Measurements from ENCODE around the gene EPHB2. TPM values are rescaled to one million over a fixed set of nuclear protein-coding genes. Genes with fewer than 3 reads are reported as not detected.

EPHB2 gene
- total RNA-seq, 6 experiments from 2014 or later: 13.1 to 36.4 (median 30.9) TPM

DNA sequence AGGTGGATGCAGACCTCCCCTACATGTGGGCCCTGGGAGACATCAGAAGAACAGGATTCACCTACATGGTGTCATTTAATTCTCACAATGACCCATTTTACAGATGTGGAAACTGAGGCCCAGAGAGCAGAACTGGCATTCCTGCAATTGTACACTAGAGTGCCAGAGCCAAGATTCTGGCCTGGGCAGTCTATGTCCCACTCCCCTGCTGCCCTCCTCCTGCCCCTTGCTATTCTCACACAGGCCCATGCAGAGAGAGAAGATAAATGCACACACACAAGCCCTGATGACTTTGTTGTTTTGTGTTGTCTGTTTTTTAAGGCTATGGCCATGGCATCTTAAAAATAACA lies 64.2 kb downstream of the EPHB2 start:
- TF ChIP-seq, protein P1, sequence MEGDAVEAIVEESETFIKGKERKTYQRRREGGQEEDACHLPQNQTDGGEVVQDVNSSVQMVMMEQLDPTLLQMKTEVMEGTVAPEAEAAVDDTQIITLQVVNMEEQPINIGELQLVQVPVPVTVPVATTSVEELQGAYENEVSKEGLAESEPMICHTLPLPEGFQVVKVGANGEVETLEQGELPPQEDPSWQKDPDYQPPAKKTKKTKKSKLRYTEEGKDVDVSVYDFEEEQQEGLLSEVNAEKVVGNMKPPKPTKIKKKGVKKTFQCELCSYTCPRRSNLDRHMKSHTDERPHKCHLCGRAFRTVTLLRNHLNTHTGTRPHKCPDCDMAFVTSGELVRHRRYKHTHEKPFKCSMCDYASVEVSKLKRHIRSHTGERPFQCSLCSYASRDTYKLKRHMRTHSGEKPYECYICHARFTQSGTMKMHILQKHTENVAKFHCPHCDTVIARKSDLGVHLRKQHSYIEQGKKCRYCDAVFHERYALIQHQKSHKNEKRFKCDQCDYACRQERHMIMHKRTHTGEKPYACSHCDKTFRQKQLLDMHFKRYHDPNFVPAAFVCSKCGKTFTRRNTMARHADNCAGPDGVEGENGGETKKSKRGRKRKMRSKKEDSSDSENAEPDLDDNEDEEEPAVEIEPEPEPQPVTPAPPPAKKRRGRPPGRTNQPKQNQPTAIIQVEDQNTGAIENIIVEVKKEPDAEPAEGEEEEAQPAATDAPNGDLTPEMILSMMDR (IDR thresholded peaks at IDR 0.05): no peak
- peaks cover 18% of the 10 kb centered on the region for H3K27me3 Mint-ChIP-seq (ENCODE audit: insufficient read depth)
- H3K4me1 Mint-ChIP-seq (ENCODE audit: low read depth): peaks cover 30% of the 10 kb centered on the region

DNA sequence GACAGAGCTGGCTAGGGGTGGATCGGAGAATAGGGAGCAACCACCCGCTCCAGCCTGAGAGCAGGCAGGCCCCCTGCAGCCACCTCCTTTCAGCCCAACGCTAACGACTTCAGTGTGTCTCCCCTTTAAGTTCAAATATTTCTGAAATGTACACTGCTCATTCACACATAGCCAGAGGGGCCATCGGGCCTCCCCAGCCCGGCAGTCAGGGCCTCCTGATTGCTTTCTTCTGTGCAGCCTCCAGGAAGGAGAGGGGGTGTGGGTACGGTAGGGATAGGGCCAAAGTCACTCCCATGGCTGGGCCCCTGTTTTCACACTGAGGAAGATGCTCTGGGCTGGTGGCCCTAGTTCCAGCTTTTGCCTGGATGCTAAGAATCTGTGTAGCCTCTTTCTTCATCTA lies 64.8 kb downstream of the EPHB2 start:
- no peak overlapping the region for H3K27ac Mint-ChIP-seq
- peaks cover 5% of the 10 kb centered on the region; the same call in 1 of the 2 replicates for H3K36me3 Mint-ChIP-seq (ENCODE audit: low read depth)
- H3K9me3 Mint-ChIP-seq: no peaks in the 10 kb centered on the region
- TF ChIP-seq, protein P1 (IDR thresholded peaks at IDR 0.05): no peak
- no peak overlapping the region for H3K4me3 Mint-ChIP-seq
- peaks cover 17% of the 10 kb centered on the region for H3K27me3 Mint-ChIP-seq (ENCODE audit: insufficient read depth)
- peaks cover 30% of the 10 kb centered on the region for H3K4me1 Mint-ChIP-seq (ENCODE audit: low read depth)
- DNase-seq: no peak

More for the DNA sequence above, 64.2 kb downstream of the EPHB2 start:
- Mint-ChIP-seq H3K27ac (no peak overlapping the region), H3K4me3 (no peak overlapping the region), H3K9me3 (no peaks in the 10 kb centered on the region), H3K36me3 (ENCODE audit: low read depth) (peaks cover 5% of the 10 kb centered on the region; the same call in 1 of the 2 replicates)
- DNase-seq: no peak

DNA sequence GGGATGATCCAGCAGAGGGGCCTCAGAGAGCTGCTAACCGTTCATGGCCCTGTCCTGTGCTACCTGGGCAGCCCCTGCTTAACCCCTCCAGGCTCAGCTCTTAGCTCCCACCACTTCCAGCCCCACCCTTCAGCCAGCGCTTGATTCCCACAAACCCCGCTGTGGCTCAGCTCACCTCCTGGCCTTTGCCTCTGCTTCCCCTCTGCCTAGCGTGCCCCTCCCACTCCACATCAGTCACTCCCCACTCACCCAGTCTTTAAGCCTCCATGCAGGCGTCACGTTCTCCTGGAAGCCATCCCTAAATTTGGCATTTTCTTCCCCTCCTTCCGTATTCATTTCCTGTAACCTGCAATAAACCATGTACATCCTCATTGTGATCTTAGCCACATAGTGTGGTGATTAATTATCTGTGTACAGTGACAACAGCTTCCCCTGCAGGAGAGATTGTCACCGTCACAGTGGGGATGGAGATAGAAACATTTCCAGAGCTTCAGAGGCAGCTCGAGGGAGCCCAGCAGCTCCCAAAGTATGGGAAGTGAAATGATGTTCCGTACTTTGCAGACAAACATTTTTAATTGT lies 65.5 kb downstream of the EPHB2 start:
- H3K4me3 Mint-ChIP-seq: no peak overlapping the region
- peak; percentile 10 for DNase-seq
- H3K36me3 Mint-ChIP-seq (ENCODE audit: low read depth): peaks cover 5% of the 10 kb centered on the region; the same call in 1 of the 2 replicates
- TF ChIP-seq, protein P1 (IDR thresholded peaks at IDR 0.05): peak; percentile 19; the same call in 1 of the 2 replicates
- peaks cover 13% of the 10 kb centered on the region for H3K27me3 Mint-ChIP-seq (ENCODE audit: insufficient read depth)
- H3K9me3 Mint-ChIP-seq: no peaks in the 10 kb centered on the region
- 0 out of 2 replicates have a peak overlapping the region, but pooled peaks have one; percentile 10 for H3K27ac Mint-ChIP-seq
- peaks cover 30% of the 10 kb centered on the region for H3K4me1 Mint-ChIP-seq (ENCODE audit: low read depth)

DNA sequence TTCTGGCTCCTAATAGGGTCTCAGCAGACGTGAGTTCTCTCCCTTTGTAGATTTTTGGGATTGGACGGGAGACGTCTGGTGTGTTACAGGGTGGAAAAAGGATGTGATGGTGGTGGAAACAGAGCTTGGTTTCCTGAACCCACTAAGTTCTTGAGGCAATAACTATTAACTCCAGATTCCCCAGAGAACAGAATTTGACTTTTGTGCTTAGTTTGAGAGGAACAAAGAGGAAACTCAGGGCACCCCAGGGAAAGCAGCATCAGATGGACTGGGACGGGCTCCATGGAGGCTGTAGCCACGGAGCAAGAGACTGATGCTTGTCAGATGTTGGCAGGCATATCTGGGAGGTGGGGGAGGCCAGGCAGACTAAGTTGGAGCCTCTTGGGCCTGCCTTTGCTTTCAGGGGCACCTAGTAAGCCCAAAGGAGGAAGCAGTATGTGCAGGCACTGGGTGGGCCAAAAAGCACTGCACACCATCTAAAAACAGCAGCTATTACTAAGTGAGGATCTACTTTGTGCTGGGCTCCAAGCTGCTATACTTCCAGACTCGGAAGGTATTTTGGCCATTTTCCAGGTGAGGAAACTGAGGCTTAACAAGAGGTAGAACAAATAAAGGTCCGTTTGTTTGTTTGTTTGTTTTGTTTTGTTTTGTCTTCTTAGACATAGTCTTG lies 66.9 kb downstream of the EPHB2 start:
- no peaks in the 10 kb centered on the region for H3K9me3 Mint-ChIP-seq
- DNase-seq: no peak
- H3K4me1 Mint-ChIP-seq (ENCODE audit: low read depth): peaks cover 30% of the 10 kb centered on the region
- peaks cover 5% of the 10 kb centered on the region; the same call in 1 of the 2 replicates for H3K36me3 Mint-ChIP-seq (ENCODE audit: low read depth)
- H3K4me3 Mint-ChIP-seq: no peak overlapping the region
- no peak overlapping the region for H3K27ac Mint-ChIP-seq
- H3K27me3 Mint-ChIP-seq (ENCODE audit: insufficient read depth): peaks cover 12% of the 10 kb centered on the region
- TF ChIP-seq, protein P1 (IDR thresholded peaks at IDR 0.05): no peak

DNA sequence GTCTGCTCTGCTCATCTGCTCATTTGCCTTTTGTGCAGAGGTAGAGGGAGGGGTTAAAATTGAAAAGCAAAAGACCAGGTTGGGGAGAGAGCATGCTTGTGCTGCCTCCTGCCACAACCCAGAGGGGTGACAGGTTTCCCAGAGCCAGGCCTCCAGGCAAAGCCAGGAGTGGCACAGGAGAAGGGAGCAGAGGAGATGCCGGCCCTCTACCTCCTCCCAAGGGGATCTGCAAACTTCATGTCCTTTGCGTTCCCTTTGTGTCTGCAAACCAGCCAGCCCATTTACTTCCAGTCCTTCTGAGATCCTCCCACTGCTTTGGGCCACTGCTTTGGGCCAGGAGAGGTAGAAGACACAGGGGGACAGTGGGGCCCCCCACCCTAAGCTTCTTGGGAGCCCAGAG lies 67.8 kb downstream of the EPHB2 start:
- DNase-seq: no peak
- H3K27me3 Mint-ChIP-seq (ENCODE audit: insufficient read depth): peaks cover 12% of the 10 kb centered on the region

More for the DNA sequence above, 67.8 kb downstream of the EPHB2 start:
- no peaks in the 10 kb centered on the region for H3K9me3 Mint-ChIP-seq
- peaks cover 5% of the 10 kb centered on the region; the same call in 1 of the 2 replicates for H3K36me3 Mint-ChIP-seq (ENCODE audit: low read depth)
- no peak overlapping the region for H3K4me3 Mint-ChIP-seq
- TF ChIP-seq, protein P1 (IDR thresholded peaks at IDR 0.05): no peak
- H3K27ac Mint-ChIP-seq: no peak overlapping the region
- peaks cover 29% of the 10 kb centered on the region for H3K4me1 Mint-ChIP-seq (ENCODE audit: low read depth)
